ENCODE measurements around the gene TRIM74.
"Not testable (repeated sequence)": the region's sequence is repeated elsewhere in the genome, so short reads cannot be mapped to it uniquely, and the experiment has no call there.

Gene TRIM74

DNA sequence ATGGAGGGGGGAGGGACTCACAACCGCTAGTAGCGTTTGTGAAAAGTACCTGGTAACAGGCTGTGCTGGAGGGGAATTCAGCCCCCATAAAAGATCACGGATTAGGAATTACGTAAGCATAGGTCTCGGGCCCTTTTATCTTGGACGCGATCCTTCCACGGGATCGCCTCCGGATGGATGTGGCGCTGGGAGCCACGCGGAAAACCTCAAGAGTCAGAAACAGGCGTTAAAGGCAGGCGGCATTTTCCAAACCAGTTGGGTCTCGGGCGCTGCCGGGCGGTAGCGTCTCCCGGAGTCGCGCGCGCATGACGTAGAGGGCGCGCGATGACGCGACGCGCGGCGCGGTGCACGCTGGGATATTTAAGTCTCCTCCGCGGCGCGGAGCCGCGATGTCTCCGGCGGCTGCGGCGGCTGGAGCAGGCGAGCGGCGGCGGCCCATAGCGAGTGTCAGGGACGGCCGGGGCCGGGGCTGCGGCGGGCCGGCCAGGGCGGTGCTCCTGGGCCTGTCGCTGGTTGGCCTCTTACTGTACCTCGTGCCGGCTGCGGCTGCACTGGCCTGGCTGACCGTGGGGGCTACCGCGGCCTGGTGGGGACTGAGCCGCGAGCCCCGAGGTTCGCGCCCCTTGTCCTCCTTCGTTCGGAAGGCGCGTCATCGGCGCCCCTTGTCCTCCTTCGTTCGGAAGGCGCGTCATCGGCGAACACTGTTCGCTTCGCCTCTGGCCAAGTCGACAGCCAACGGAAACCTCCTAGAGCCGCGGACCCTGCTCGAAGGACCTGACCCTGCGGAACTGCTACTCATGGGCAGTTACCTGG, 44.3 kb downstream of the TRIM74 start, which contains the start of gene POM121:
TSS of gene POM121 (plus strand) at position 363 of the 813 bp plus-strand sequence. CDS start at position 390, 27 bp downstream.
- peak; percentile 88 for DNase-seq
- peak within 1 kb of the TSS; percentile 89 for H3K4me3 ChIP-seq (ENCODE audit: low read depth, low read length)
- H3K9me3 ChIP-seq = no peaks in the 10 kb centered on the region
- TF ChIP-seq, protein P1, sequence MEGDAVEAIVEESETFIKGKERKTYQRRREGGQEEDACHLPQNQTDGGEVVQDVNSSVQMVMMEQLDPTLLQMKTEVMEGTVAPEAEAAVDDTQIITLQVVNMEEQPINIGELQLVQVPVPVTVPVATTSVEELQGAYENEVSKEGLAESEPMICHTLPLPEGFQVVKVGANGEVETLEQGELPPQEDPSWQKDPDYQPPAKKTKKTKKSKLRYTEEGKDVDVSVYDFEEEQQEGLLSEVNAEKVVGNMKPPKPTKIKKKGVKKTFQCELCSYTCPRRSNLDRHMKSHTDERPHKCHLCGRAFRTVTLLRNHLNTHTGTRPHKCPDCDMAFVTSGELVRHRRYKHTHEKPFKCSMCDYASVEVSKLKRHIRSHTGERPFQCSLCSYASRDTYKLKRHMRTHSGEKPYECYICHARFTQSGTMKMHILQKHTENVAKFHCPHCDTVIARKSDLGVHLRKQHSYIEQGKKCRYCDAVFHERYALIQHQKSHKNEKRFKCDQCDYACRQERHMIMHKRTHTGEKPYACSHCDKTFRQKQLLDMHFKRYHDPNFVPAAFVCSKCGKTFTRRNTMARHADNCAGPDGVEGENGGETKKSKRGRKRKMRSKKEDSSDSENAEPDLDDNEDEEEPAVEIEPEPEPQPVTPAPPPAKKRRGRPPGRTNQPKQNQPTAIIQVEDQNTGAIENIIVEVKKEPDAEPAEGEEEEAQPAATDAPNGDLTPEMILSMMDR (IDR thresholded peaks at IDR 0.05; ENCODE audit: low read depth, low read length) = no peak
- H3K36me3 ChIP-seq = peaks cover 35% of the 10 kb centered on the region
- no peaks in the 10 kb centered on the region for H3K4me1 ChIP-seq
- H3K27me3 ChIP-seq = no peaks in the 10 kb centered on the region

DNA sequence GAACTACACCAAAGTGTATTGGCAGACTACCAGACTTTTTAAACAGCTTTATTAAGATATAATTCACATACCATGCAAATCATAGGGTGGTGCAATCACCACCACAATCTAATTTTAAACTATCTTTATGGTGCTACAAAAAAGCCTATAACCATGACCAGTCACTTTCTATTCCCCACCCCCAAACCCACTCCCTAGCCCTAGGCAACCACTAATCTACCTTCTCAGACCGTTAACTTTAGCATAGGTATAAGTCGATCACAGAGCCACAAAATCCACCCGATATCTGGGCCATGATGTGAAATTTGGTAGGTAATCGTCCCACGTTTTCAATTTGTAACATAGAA, 44.9 kb downstream of the TRIM74 start:
- Histone ChIP-seq H3K27me3 (no peaks in the 10 kb centered on the region), H3K4me1 (peaks cover 4% of the 10 kb centered on the region; the same call in 1 of the 2 replicates), H3K9me3 (no peaks in the 10 kb centered on the region), H3K36me3 (peaks cover 33% of the 10 kb centered on the region), H3K4me3 (ENCODE audit: low read depth, low read length) (peak overlapping the region; percentile 89)
- TF ChIP-seq, protein P1 (IDR thresholded peaks at IDR 0.05; ENCODE audit: low read depth, low read length) = no peak
- DNase-seq = no peak

DNA sequence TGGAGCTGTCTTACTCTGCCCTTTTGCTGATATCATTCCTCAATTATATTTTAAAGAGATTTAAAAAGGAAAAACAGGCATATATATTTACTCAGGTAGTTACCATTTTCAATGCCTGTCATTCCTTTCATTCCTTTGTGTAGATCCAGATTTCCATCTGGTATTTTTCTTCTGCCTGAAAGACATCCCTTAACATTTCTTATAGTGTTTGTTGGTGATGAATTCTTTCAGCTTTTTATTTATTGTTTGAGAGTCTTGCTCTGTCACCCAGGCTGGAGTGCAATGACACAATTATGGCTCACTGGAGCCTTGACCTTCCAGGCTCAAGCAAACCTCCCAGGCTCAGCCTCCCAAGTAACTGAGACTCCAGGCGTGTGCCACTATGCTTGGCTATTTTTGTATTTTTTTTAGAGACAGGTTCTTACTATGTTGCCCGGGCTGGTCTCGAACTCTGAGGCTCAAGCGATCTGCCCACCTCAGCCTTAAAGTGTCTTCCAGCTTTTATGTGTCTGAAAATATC, 50.0 kb downstream of the TRIM74 start:
- no peak for DNase-seq
- Histone ChIP-seq H3K4me1 (peaks cover 6% of the 10 kb centered on the region), H3K36me3 (peaks cover 16% of the 10 kb centered on the region), H3K9me3 (no peaks in the 10 kb centered on the region), H3K27me3 (no peaks in the 10 kb centered on the region), H3K4me3 (ENCODE audit: low read depth, low read length) (no peak overlapping the region)
- TF ChIP-seq, protein P1 (IDR thresholded peaks at IDR 0.05; ENCODE audit: low read depth, low read length) = no peak

DNA sequence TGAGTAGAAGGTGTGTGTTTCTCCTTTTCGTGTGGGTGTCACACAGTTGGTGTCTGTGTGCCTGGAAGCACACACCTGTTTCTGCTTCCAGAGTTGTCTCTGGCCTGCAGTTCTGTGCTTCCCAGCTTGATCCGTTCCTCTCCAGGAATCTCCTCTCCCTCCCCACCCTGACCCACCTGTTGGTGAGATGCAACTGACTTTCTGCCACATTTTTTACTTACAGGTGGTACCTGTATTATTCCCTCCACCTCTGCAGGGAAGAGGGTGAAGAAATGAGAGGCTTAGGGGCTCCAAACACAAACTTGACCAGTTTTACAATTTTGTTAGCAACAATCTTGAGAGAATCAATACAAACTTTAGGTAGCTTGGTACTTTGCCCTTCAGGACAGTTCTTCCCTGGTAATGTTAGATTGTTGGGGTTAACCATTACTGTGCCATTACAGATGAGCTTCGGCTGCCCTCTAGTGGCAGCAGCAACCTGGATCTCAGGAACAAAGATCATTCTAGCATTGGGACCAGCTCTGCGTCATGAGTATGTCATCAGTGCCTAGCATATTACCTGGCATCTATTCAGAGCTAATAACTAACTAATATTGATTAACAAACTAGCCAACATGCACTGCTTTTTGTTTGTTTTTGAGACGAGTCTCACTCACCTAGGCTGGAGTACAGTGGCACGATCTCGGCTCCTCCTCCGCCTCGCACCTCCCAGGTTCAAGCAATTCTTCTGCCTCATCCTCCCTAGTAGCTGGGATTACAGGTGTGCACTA, 54.3 kb downstream of the TRIM74 start:
- H3K4me3 ChIP-seq (ENCODE audit: low read depth, low read length); H3K4me1 ChIP-seq; H3K27me3 ChIP-seq; H3K9me3 ChIP-seq: not testable (repeated sequence)
- H3K36me3 ChIP-seq = peaks cover 25% of the 10 kb centered on the region
- peak; percentile 70 for DNase-seq
- TF ChIP-seq, protein P1 (IDR thresholded peaks at IDR 0.05; ENCODE audit: low read depth, low read length) = peak; percentile 79

DNA sequence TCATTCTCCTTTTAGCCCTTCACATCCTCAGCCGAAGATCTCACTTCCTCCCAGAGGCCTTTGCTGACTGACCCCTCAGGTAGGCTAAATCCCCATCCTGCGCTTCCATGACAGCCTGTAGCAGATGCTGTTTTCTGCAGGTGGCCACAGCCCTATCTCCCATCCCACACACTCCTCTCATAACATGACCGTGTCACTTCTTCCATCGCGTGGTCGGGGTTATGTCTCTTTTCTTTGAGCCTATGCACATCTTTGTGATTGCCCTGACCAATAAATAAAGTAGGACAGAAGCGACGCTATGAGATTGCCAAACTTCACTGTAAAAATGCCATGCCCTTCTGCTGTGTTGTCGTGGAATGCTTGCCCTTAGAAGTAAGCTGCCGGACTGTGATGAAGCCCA, 55.5 kb downstream of the TRIM74 start:
- H3K27me3 ChIP-seq; H3K4me1 ChIP-seq; H3K9me3 ChIP-seq; H3K4me3 ChIP-seq (ENCODE audit: low read depth, low read length); DNase-seq: not testable (repeated sequence)
- peaks cover 25% of the 10 kb centered on the region for H3K36me3 ChIP-seq

DNA sequence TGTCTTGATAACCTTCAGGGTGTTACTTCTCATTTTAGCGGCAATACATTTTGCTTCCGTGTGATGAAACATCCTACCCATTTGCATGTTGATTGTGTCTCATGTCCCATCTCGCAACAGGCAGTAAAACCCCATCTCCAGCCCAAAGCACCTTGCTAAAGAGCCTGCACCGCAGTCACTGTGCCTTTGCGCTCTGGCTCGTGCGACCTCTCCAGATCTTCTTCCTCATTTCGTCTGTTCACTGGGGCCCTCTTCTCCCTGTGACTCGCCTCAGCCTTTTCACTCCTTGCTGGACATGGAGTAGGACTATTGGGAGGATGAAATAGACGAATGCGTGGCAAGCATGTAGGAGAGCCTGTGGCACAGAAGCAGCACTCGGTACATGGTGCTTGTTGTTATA, 57.9 kb downstream of the TRIM74 start:
- peaks cover 27% of the 10 kb centered on the region for H3K36me3 ChIP-seq
- H3K9me3 ChIP-seq; H3K27me3 ChIP-seq; H3K4me3 ChIP-seq (ENCODE audit: low read depth, low read length); DNase-seq; H3K4me1 ChIP-seq: not testable (repeated sequence)

Measured in BE2C (cell line).